ENCODE data around the gene PCDH11Y.
A peak's percentile ranks its signal among the peaks of the same experiment; 100 is the strongest.
"Not testable (repeated sequence)": the region's sequence is repeated elsewhere in the genome, so short reads cannot be mapped to it uniquely, and the experiment has no call there.

The PCDH11Y gene

GRCh38 chrY:5000057-5000456 lies at the start of gene PCDH11Y:
Gene PCDH11Y (plus strand): TSS chrY:5000296. CDS start chrY:5057100, 56,804 bp downstream.
- DNase-seq: peak; percentile 28

- not testable (repeated sequence) for DNase-seq
Measured at GRCh38 chrY:4967894-4968293, 32.2 kb upstream of the PCDH11Y start.

- not testable (repeated sequence) for DNase-seq
Measured at GRCh38 chrY:4991743-4992400, 8.2 kb upstream of the PCDH11Y start.

GRCh38 chrY:4994892-4995291 lies 5.2 kb upstream of the PCDH11Y start:
- DNase-seq: not testable (repeated sequence)

- not testable (repeated sequence) for DNase-seq
Measured at GRCh38 chrY:5002476-5003184, 2.5 kb downstream of the PCDH11Y start.

- DNase-seq: not testable (repeated sequence)
Measured at GRCh38 chrY:5038972-5039523, 39.0 kb downstream of the PCDH11Y start.

GRCh38 chrY:5083017-5083416 lies 82.9 kb downstream of the PCDH11Y start:
- not testable (repeated sequence) for DNase-seq

- not testable (repeated sequence) for DNase-seq
Measured at GRCh38 chrY:5182998-5183397, 182.9 kb downstream of the PCDH11Y start.

- not testable (repeated sequence) for DNase-seq
Measured at GRCh38 chrY:5215116-5215515, 215.0 kb downstream of the PCDH11Y start.

- not testable (repeated sequence) for DNase-seq
Measured at GRCh38 chrY:5324931-5325330, 324.8 kb downstream of the PCDH11Y start.

- not testable (repeated sequence) for DNase-seq
Measured at GRCh38 chrY:5342220-5342619, 342.1 kb downstream of the PCDH11Y start.

- DNase-seq: not testable (repeated sequence)
Measured at GRCh38 chrY:5543705-5544104, 543.6 kb downstream of the PCDH11Y start.

- DNase-seq: not testable (repeated sequence)
Measured at GRCh38 chrY:5638589-5638988, 638.5 kb downstream of the PCDH11Y start.

- not testable (repeated sequence) for DNase-seq
Measured at GRCh38 chrY:5679265-5679664, 679.2 kb downstream of the PCDH11Y start.

- DNase-seq: not testable (repeated sequence)
Measured at GRCh38 chrY:5708727-5709126, 708.6 kb downstream of the PCDH11Y start.

- DNase-seq: not testable (repeated sequence)
Measured at GRCh38 chrY:5709788-5710381, 709.8 kb downstream of the PCDH11Y start.

- DNase-seq: not testable (repeated sequence)
Measured at GRCh38 chrY:5761403-5761802, 761.3 kb downstream of the PCDH11Y start.

GRCh38 chrY:5776485-5776884 lies 776.4 kb downstream of the PCDH11Y start:
- not testable (repeated sequence) for DNase-seq

All from NCI-H2171 treated with DMSO at 0.1 percent for 48 hours (cell line).